ENCODE measurements around the gene AGPS.
"Not testable (repeated sequence)": the region's sequence is repeated elsewhere in the genome, so short reads cannot be mapped to it uniquely, and the experiment has no call there.

The AGPS gene

DNA sequence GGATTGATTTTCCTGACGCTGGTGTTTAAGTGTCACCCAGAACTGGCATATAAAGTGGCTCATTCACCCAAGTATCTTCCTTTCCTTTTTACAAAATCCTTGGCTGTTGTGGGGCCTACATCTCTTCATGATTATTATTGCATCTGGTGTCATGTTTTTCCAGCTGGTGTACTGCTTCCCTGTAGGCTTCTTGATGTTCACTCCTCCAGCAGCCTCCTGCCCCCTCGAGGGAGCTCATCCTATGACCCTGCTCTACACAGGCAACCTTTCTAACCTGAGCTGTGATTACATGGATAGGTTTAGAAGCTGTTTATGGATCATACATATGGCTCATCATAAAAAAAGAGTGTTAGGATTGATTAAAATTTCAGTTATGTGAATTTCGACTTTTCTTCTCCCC, 12.4 kb upstream of the AGPS start:
- DNase-seq: no peak

DNA sequence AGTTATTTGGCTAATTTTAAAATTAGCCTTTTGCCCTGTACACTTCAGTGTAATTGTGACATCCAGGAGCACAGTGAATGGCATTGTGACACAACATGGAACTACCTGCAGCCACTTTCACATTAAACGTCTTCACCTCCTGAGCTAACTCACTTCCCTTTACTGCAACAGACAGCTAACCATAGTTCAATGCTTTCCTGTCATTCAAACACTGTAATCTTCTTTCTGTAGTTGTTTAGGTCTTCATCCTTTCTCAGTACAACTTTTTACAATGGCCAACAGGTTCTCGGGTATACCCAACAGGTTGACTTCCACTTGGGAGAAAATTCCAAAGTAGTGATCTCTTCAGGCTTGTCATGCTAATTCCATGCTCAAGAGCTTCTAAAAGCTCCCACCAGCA, 8.6 kb upstream of the AGPS start:
- DNase-seq: no peak

DNA sequence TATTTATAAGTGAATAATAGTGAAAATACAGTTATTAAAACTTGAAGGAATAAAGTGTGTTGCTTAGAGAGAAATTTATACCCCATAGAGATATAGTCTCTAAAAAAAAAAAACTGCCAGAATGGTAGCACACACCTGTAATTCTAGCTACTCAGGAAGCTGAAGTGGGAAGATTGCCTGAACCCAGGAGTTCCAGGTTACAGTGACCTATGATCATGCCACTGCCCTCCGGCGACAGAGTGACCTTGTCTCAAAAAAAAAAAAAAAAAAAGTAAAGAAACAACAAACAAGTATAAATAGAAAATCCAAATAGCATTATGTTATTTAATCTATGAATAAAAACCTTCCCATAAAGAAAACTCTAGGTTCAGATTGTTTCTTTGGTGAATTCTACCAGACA, 7.4 kb upstream of the AGPS start:
- no peak for DNase-seq

DNA sequence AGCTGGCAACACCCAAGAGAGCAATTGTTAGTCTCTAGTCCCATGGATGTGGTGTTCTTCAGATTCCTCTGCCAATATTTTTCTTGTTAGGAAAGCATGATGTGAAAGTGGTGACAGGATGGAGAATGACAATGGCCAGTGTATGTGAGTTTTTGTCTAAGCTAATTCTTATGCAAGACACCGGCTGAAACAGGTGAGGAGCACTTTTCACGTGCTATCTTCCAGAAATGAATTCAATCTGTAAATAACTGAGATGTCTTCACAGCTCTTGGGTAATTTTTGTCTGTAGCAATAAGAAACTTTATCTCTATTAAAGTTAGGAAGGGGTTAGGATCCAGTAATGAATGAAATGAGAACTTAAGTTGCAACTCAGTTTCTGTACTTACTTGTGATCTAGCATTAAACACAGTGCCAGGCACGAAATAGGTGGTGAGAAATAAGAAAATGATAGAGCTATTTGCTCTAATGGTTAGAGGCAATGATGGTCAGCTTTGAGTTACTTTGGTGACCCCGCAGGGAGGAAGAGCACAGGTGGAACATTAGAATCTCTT, 676 bp upstream of the AGPS start:
- DNase-seq: no peak

DNA sequence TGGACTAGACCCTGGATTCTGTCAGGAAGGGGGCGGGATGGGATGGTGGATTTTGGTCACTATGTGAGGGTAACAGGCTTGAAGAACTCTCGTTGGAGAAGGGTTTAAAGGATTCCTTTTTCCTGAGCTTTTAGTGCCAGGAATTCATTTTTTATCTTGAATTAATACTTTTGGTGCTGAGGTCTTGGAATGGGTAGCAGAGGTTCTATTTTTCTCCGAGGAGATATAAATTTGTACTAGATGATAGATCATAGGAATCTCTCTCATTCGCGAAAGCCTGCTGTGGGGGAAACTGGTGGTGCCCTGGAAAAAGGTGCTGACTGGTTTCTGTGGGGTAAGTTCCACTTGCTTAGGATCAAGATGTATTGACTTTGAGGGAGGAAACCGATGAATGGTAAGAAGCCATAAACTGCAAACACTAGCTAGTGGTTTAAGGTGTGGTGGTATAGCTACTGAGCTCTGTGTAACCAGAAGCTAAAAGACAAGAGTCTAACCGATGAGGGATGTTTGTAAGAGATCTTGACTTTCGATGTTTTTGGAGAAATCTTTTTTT, 706 bp downstream of the AGPS start:
- no peak for DNase-seq

DNA sequence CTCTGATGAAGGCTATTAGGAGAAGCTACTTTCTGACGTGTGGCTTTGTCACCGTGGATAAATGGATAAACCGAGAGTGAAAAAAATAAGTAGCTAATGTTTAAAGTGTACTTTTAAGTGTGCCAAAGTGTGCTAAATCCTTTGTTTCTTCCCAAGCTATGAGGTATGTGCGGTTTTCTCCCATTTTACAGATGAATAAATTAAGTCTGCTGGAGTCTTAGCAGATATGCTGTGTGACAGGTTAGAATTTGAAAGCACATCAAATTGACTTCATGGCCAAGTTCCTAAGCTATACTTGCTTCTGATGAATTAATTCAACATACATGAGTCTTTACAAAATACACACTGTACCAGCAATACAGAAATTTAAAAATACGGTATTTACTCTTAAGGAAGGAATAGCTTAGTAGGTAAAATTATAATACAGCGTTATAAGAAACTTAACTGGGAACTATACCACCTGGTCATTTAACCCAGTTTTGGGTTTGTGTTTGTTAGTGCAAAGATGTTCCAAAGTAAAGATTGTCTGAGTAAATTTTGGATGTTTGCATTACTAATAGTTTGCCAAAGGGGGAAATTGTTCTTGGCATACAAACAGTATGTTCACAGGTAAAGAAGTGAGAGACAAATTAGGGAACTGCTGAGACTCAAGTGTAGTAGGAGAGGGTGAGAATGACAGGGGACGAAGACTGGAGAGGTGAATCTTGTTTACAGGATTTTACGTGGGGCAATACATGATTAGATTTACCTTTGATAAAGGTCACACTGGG, 1.4 kb downstream of the AGPS start:
- no peak for DNase-seq

DNA sequence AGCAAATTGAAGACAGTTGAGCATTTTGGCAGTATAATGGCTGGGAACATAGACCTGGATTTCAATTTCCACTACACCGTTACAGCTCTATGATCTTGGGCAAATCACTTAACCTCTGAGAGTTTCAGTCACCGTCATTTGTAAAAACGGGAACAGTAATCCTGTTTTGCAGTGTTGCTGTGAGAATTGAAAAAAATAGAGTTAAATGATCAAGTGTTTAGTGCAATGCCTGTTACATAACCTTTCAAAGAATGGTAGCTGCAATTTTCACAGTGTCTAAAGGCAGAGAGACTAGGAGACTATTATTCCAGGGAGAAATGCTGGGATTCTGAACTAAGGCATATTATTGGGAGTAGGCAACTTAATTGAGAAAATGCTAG, 2.0 kb downstream of the AGPS start:
- DNase-seq: no peak

DNA sequence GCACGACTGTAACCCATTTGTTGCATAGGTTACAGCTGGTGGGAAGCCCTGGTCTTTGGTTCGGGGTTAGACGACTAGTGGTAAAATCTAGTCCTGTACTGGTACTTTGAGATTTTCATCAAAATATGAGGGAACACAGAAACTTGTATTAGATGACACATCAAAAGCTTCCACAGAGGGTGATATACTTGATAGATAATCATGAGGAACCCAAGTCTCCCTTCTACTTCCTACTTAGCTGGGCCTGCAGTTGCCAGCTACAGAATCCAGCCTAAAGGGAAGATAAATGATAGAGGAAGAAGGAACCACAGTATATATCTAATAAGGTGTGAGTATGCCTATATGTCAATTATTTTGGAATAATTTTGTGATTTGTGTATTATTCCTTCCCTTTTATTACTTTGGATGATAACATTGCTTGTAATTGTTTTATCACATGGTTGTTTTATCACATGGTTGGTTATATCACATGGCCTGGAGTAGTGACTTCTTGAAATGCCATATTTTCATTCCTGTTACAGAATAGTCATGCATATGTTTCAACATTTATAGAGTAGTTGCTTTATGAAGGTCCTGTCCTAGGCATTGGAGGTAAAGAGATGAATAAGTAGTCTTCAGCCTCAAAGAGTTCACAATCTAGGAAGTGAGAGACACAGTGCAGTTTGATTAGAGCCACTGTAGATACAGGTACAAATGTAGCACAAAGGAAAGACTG, 2.9 kb downstream of the AGPS start:
- DNase-seq: no peak

DNA sequence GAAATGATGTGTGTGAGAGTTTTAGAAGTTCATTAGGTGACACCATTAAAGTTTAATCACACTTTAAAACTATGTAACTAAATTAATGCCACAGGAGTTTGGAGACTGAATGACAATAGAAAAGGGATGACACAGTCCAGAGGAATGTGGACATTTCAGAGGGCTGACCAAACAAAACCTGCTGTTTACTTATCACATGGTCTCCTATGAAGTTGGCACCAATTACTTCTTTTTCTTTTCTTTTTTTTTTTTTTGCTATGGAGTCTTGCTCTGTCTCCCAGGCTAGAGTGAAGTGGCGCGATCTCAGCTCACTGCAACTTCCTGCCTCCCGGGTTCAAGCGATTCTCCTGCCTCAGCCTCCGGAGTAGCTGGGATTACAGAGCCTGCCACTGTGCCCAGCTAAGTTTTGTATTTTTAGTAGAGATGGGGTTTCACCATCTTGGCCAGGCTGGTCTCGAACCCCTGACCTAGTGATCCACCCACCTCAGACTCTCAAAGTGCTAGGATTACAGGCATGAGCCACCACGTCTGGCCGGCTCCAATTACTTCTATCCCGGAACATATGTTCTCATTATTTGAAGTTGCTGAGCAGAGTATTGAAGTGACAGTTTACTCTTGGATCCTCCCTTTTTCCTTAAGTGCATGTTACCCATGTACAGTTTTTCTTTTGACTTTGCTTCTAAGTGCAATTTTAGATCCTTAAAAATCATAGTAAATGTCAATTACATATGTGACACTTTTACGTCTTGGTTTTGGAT, 4.3 kb downstream of the AGPS start:
- no peak for DNase-seq

DNA sequence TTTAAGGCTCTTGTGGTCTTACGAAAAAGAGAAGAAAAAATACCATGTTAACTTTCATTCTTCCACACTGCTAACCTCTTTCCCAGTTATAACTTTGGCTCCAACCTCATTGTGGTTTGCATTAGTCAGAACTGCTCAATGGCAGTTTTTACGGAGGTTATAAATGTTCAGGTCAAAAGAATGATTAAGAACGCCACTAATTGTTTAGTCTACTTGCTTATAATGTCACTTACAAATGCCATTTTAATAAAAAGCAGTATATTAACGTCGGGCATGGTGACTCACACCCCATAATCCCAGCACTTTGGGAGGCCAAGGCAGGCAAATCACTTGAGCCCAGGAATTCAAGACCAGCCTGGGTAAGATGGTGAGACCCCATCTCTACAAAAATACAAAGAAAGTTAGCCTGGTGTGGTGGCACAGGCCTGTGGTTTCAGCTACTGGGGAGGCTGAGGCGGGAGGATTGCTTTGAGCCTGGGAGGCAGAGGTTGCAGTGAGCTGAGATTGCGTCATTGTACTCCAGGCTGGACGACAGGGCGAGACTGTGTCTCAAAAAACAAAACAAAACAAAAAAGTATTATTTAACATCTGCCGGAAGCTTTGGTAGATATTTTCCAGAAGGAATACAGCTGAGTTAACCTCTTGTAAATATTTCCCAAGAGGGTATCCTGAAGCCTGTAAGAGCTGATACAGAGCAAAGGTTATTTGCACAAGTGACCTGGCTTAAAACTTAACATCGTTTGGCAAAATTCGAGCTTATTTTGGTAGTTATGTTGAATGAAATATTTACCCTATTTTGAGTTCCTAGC, 5.1 kb downstream of the AGPS start:
- DNase-seq: no peak

DNA sequence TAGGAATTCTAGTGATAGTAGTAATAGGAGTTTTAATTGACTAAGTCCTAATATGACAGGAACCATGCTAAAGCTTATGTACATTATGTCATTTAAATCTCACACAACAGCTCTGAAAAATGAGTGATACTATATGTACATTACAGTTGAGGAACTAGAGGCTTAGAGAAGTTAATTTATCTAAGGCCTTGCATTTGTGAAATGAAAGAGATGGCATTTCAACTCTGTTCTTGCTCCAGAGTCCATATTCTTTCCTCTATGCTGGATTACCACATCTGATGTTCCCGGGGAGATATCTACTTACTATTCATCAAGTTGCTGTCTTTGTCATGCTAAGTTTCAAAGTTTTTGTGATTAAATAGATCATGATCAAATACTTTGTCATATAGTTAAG, 5.7 kb downstream of the AGPS start:
- no peak for DNase-seq

DNA sequence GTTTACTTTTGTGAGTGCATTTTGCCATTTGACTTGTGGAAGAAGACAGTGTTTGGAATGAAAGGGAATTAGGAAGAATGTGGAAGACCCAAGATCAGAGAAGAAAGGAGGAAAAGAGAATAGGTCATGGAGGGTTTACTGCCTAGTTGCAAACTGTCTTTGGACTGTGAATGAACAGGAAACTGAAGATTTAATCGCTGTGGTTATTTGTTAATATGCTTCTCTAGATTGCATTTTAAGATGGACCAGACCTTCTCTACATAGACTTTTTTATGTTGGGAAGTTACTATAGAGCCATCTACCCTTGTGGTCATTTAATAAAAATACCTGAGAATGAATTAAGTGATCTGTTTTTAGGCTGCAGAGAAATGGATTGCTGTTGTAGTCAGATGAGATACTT, 6.2 kb downstream of the AGPS start:
- DNase-seq: no peak

DNA sequence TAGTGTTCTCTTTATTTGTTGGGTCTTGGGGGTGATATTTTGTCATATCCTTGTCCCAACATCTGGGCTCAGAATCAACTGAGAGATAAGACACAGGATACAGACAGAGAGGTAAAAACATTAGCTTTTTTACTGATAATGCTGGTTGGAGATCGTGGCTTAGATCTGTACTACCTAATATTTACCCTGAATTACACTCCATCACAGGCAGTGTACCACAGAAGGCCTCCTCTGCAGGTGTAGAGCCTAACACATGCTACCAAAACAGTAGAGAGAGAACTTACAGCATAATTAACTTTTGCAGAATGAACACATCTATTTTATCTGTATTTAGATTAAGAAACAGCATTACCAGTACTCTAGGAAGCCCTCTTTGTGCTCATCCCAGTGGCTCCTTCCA, 6.8 kb downstream of the AGPS start:
- DNase-seq: no peak

DNA sequence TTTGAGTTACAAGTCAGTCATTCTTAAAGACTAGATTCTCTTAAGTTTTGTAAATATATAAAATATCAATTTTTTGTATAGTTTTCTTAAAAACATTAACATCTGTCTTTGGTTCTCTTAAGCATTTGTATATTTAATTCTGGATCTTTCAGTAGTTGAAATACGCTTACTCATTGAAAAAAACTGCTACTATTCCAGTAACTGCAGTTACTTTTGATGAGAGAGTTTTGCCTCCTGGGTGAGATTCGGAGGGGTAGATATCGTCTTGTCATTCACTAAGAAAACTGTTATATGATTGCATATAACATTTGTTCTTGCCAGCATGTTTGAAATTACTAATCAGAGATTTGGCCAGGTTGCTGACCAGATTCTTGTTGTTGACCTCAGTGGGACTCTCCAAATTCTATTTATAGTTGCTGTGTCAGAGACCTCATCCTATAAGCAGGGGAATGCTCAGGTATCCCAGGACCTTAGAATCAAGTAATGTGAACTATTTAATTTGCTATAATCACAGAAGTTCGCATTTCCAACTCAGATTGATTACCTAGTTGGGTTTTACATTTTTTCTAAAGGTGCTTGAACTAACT, 7.9 kb downstream of the AGPS start:
- no peak for DNase-seq

DNA sequence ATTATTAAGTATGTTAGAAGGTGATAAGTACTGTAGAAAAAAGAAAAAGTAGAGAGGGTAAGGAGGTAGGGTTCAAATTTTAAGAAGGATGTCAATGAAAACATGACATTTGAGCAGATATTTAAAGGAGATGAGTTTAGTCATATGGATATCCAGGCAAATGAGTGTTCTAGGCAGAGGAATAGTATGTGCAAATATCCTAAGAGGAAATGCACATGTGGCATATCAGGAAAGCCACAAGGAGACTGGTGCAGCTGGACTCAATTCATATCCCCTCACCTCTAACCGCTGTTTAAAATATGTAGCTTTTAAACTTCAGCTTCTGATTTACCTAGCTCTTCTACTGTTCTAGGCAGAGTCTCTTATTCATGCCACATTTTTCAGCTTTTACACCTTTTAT, 9.5 kb downstream of the AGPS start:
- no peak for DNase-seq

DNA sequence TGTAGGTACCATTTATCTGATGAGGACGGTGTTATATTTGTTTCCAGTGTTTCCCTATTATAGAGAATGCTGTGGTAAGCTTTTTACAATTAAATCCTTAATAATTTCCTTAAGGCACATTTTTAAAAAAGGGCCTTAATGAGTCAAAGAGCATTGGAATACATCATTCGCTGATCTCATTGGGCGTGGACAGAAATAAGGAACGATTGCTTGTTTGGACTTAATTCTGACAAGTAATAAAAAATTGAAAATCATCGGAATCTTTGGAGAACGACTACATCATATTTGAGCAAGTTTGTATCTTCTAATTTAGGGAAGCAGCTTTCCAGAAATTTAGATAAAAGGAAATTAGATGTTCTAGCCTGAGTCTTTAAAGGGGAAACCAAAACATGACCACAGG, 11.3 kb downstream of the AGPS start:
- no peak for DNase-seq

DNA sequence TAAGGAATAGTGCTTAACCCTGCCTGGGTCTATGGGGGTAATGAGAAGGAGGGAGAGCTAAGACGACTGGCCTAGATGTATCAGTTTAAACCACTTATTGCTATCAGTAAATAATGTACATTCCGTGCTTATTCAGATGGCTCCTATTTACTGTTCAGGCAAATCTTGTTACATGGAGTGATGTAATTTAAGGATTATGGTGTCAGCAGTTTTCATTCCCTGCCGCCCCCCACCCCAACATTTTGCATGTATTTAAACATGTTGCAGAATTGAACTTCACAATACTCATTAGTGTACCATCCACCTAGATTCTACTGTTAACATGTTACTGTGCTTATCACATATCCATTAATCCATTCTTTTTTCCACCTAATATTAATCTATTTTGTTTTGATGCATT, 11.7 kb downstream of the AGPS start:
- DNase-seq: no peak

DNA sequence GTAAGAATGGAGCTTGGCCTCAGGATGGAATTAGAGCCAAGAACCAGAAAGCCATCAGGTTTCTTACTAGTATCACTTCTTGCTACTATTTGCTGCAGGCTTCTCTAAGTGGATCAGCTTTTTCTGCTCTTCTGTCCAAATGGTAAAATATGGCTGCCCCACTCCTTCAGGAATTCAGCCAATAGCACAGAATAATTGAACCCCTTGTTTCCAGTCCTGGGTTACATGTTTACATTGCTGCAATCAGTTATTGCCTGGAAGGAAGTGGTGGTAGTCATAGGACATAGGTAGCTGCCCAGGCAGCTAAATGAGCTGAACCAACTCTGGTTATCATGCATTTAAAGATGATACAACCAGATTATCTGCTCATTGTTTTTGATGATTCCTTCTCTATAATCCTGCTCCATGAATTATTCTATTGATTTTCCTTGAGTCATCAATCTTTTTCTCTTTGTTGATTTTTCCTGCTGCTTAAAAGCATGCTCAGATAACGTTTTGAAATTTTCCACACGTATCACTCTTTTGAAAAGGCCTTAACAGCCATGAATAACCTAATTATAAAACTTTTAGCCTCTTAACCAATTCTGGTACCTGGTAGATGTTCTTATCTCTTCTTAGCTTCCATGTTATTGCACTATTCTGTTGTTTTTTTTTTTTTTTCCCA, 12.6 kb downstream of the AGPS start:
- no peak for DNase-seq

DNA sequence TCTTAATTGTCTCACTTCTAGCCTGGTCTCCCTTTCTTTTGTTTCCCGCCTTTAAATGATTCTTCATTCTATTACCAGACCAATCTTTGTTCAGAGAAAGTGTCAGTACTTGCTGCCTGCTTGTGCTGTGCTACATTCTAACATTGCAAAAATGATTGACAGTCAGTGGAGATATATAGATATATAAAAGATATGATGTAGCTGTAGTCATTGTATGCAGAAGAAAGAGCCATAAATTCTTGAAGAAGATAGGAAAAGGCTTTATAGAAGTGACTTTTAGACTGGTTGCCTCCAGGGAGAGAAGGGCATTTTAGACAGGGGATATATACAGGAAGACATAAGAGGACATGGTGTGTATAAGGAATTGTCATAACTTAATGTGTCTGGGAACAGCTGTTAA, 13.6 kb downstream of the AGPS start:
- DNase-seq: no peak

DNA sequence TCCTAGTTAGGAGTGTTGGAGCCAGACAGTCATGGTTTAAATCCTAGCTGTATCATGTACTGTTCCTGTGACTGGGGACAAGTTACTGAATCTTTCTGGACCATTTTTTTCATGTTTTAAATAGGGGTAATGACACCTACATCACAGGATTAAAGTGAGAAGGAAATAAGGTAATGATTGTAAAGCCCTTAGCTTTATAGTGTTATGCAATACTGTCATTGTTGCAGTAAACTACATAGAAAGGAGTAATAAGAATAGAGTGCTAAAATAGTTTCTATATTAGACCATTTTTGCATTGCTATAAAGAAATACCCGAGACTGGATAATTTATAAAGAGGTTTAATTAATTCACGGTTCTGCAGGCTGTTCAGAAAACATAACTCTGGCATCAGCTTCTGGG, 14.5 kb downstream of the AGPS start:
- no peak for DNase-seq

DNA sequence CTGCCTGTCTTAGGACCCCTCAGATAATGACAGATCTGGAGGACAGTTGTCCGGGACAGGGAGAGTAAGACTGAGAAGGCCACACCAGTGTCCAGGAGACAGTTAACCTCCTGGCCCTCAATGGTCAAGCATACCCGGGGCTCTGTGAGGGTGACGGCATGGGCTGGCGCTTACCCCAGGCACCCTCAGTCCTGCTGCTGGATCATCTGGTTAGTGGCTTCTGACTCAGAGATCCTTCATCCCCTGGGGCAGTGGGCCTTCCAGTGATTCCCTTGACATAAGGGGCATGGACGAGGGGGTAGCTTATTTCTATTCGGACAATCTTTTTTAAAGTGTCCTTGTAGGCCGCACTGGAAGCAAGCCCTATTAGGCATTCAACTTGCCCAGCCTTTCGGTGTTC, 18.1 kb downstream of the AGPS start:
- DNase-seq: not testable (repeated sequence)
